Spleen (tissue), 11 donors: Measurements from ENCODE around the gene NFIC. TPM values are rescaled to one million over a fixed set of nuclear protein-coding genes. Genes with fewer than 3 reads are reported as not detected.

ENCODE experiments used
- DNase-seq: peaks from one replicate; pipeline ENCODE4 v3.0.0-alpha.2; 2020
- H3K27ac ChIP-seq, 8 donors: fragments of 200-600 bp; sonication (generic) in 7 of 8; 1 replicate in 4 of 8; 2 replicates in 4 of 8; pipeline versions ENCODE4 v1.5.0 to v1.8.0; 2016 to 2021; ENCODE audit warnings: inconsistent platforms in 4 of 8, mild to moderate bottlenecking in 4 of 8, moderate library complexity in 1 of 8
- H3K27me3 ChIP-seq, 7 donors: fragments of 200-600 bp; sonication (generic) in 6 of 7; replicated peaks in 1 of 7; 1 replicate in 4 of 7; 2 replicates in 3 of 7; pipeline versions ENCODE4 v1.5.0 to v1.8.0; 2016 to 2021; ENCODE audit warnings: inconsistent platforms in 3 of 7, mild to moderate bottlenecking in 1 of 7
- H3K36me3 ChIP-seq, 6 donors: fragments of 200-600 bp; sonication (generic) in 5 of 6; 1 replicate in 4 of 6; 2 replicates in 2 of 6; pipeline versions ENCODE4 v1.5.0 to v1.8.0; 2016 to 2021; ENCODE audit warnings: inconsistent platforms in 2 of 6
- H3K4me1 ChIP-seq, 6 donors: fragments of 200-600 bp; sonication (generic) in 5 of 6; 1 replicate in 3 of 6; 2 replicates in 3 of 6; pipeline versions ENCODE4 v1.5.0 to v1.8.0; 2016 to 2021; ENCODE audit warnings: inconsistent platforms in 3 of 6
- H3K4me3 ChIP-seq, 8 donors: fragments of 200-600 bp; sonication (generic) in 7 of 8; 1 replicate in 4 of 8; 2 replicates in 4 of 8; pipeline versions ENCODE4 v1.5.0 to v1.8.0; 2016 to 2021; ENCODE audit warnings: inconsistent platforms in 4 of 8, mild to moderate bottlenecking in 4 of 8, moderate library complexity in 2 of 8
- H3K9me3 ChIP-seq, 8 donors: fragments of 200-600 bp; sonication (generic) in 7 of 8; 1 replicate in 4 of 8; 2 replicates in 4 of 8; pipeline versions ENCODE4 v1.5.0 to v1.8.0; 2016 to 2021; ENCODE audit warnings: inconsistent platforms in 4 of 8
- POLR2A ChIP-seq, 3 donors: fragments of 450-650 bp; IDR thresholded peaks; one replicate each; pipeline ENCODE4 v1.5.1; 2017; ENCODE audit warnings: antibody characterized with exemption in 3 of 3, mild to moderate bottlenecking in 1 of 3
- POLR2AphosphoS5 ChIP-seq, 3 donors: sonication (generic); formaldehyde crosslinking; IDR thresholded peaks; one replicate each; pipeline ENCODE4 v1.5.1; 2017; ENCODE audit warnings: antibody characterized with exemption in 3 of 3
- WGBS, 5 donors: extraction: QIAGEN DNeasy Blood & Tissue Kit in 3 of 5; methylation state at CpG; one replicate each; pipeline versions ENCODE4 v1.1.5 to v1.1.7; 2013 to 2018; 5-methylcytosine and 5-hydroxymethylcytosine counted together
- intact Hi-C: fragments of 100-400 bp; cut with DNase I; formaldehyde crosslinking; loops from one replicate; pipeline ENCODE4 v1.15.0; 2023; ENCODE audit warnings: low total_unique reads
- polyA plus RNA-seq, 3 donors: library from polyadenylated mRNA; stranded (reverse); fragments of 200-250 nt; gene quantifications; one replicate each; pipeline ENCODE4 v1.2.1, GENCODE V29; 2013
- total RNA-seq, 7 donors: library from RNA; depleted of rRNA in 3 of 7; stranded (reverse); fragments of >200 nt in 3 of 7; fragmentation: NEBNext Ultra II Directional in 4 of 7; extraction: Animal tissue kit (Norgen Biotek cat#: 25700) in 4 of 7; gene quantifications; one replicate each; pipeline versions ENCODE4 v1.1.0 to v1.2.1, GENCODE V29; 2016 to 2021
- TF ChIP-seq, protein P1 (sequence below), 11 experiments: fragments of 200-600 bp in 7 of 11; fragments of 450-650 bp in 4 of 11; sonication (generic) in 4 of 11; IDR thresholded peaks in 8 of 11; conservative IDR thresholded peaks in 3 of 11; 1 replicate in 7 of 11; 2 replicates in 4 of 11; pipeline versions ENCODE4 v1.4.0 to v1.8.0; 2016 to 2021; ENCODE audit warnings: antibody characterized with exemption in 11 of 11, inconsistent platforms in 4 of 11, mild to moderate bottlenecking in 1 of 11
- donor health status: healthy with polysubstance abuse.
- donor health status: DM: no; HTN: no; CAD: no; lungs with moderate emphysema.
- donor health status: DM: no; HTN: no; CAD: no.
- donor health status: Bipolar disorder and iron deficiency.
- donor health status: healthy.
- donor health status: DM: no; HTN: no; CAD: no.
- donor health status: DM: yes; HTN: yes; CAD: no.

The NFIC gene
- total and polyA plus RNA-seq, 10 donors, result 4.1 to 125 (median 74.4) TPM

DNA sequence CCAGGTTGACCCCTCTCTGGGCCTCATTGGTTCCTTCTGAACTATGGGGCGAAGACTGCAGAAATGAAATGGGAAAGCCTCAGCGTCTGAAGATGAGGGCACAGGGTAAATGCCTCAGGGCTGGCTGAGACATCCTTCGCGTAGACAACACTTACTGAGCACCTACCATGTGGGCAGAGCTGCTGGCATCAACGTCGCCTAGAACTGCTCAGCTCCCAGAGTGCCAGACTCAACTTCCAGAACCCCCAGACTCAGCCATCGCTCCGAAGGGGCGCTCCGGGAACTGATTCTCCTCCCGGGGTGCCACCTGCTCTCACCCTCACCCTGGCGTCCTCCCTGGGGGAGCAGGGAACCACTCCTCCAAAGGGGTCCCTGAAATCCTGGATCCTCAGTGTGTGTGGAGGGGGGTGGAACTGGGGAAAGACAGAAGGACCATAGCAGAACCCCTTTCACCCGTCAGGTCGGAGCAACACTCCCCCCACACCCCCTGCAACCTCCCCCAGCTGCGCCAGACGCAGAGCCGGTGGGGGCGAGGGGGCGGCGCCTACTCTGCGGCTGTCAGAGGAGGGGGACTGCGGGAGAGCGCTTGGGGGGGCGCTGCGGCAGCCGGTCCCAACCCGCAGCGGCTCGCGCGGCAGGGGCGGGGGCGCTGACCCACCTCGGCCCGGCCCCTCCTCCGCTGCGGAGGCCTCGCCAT, 8.2 kb upstream of the NFIC start:
- Histone ChIP-seq H3K4me1 (peaks cover 0 to 49% (median 39%) of the 10 kb centered on the region in 6 donors), H3K9me3 (peaks cover 0 to 14% (median 2%) of the 10 kb centered on the region in 8 donors), H3K27me3 (peaks cover 0 to 11% (median 0%) of the 10 kb centered on the region in 7 donors), H3K27ac (peak overlapping the region in 4 of 8 donors; percentile 59 to 97 (median 66)), H3K4me3 (peak overlapping the region in 7 of 8 donors; percentile 60 to 98 (median 96)), H3K36me3 (no peaks in the 10 kb centered on the region)
- 6 to 9% (median 7%) methylated on average over 19 to 38 of the region's 38 CpGs for WGBS, 5 donors
- peak; percentile 78 for DNase-seq
- intact Hi-C loops, result no loop called here
- TF ChIP-seq POLR2AphosphoS5 (IDR thresholded peaks at IDR 0.05) (no peak), POLR2A (IDR thresholded peaks at IDR 0.05) (no peak)
- TF ChIP-seq, protein P1, sequence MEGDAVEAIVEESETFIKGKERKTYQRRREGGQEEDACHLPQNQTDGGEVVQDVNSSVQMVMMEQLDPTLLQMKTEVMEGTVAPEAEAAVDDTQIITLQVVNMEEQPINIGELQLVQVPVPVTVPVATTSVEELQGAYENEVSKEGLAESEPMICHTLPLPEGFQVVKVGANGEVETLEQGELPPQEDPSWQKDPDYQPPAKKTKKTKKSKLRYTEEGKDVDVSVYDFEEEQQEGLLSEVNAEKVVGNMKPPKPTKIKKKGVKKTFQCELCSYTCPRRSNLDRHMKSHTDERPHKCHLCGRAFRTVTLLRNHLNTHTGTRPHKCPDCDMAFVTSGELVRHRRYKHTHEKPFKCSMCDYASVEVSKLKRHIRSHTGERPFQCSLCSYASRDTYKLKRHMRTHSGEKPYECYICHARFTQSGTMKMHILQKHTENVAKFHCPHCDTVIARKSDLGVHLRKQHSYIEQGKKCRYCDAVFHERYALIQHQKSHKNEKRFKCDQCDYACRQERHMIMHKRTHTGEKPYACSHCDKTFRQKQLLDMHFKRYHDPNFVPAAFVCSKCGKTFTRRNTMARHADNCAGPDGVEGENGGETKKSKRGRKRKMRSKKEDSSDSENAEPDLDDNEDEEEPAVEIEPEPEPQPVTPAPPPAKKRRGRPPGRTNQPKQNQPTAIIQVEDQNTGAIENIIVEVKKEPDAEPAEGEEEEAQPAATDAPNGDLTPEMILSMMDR (IDR thresholded peaks at IDR 0.05 in 8 of 11, conservative IDR thresholded peaks at IDR 0.05 in 3 of 11), result no peak

DNA sequence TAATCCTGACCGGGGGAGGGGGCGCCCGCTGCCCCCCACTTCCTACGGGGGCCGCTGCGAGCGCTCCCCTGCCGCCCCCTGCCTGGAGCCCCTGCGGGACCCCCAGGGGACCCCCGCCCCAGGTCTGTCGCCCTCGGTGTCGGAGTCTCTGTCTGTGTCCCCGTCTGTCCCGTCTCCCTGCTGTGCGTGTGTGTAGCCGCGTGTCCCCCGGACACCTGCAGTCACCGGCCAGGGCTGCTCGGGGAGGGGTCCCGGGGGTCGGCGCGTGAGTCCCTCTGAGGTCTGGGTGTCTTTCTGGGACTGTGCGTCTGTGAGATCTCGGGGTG, 7.7 kb upstream of the NFIC start:
- peak overlapping the region; percentile 2 to 98 (median 94) for H3K4me3 ChIP-seq
- TF ChIP-seq POLR2AphosphoS5 (IDR thresholded peaks at IDR 0.05) (no peak), POLR2A (IDR thresholded peaks at IDR 0.05) (no peak)
- TF ChIP-seq, protein P1 (IDR thresholded peaks at IDR 0.05 in 8 of 11, conservative IDR thresholded peaks at IDR 0.05 in 3 of 11), result no peak

DNA sequence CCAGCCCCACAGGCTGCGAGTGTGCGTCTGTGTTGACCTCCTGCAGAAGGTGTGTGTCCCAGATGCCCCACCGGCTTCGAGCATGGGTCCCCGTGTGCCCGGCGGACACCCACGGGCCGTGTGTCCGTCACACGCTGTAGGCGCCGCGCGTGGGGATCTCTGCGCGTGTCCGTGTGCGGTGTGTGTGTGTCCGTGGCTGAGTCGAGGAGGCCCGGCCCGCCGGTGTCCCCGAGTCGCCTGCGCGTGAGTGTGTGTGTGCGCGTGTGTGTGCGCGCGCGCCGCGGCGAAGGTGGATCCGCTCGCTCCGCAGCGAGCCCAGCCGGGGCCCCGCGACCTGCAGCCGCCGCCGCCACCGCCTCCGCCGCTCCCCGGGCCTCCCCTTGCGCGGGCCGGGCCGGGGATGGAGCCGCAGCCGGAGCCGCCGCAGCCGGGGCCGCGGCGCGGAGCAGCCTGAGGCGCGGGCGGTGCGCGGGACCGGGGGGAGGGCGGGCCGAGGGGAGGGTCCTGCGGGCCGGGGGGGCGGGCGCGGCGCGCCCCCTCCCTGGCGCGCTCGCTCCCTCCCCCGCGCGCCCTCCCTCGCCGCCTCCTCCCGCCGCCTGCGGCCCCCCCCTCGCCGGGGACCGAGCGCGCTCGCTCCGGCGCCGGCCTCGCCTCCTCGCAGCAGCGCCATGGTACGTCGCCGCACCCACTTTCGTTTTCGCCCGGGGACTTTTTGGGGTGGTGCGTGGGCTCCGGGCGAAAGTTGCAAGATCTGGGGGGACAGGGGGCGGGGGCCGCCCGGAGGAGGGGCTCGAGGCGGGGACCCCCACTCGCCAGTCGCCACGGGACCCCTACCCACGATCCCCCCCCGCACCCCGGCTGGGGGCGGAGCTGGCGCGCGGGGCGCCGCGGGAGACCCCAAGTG, 7.1 kb upstream of the NFIC start:
- DNase-seq, result peak; percentile 93
- intact Hi-C loops, result no loop called here
- Histone ChIP-seq H3K27me3 (peaks cover 0 to 11% (median 0%) of the 10 kb centered on the region in 7 donors), H3K27ac (peak overlapping the region; percentile 84 to 97 (median 96)), H3K9me3 (peaks cover 0 to 14% (median 2%) of the 10 kb centered on the region in 8 donors), H3K4me1 (peaks cover 0 to 59% (median 39%) of the 10 kb centered on the region in 6 donors), H3K4me3 (peak overlapping the region; percentile 28 to 98 (median 94)), H3K36me3 (no peaks in the 10 kb centered on the region)
- WGBS, 5 donors, result 0 to 3% (median 1%) methylated on average over 18 to 123 of the region's 129 CpGs
- peak; percentile 74 to 82 (median 79) for TF ChIP-seq POLR2AphosphoS5 (IDR thresholded peaks at IDR 0.05)
- TF ChIP-seq POLR2A (IDR thresholded peaks at IDR 0.05), result no peak

More for the DNA sequence above, 7.7 kb upstream of the NFIC start:
- H3K27ac ChIP-seq, result peak overlapping the region in 5 of 8 donors; percentile 48 to 97 (median 66)
- no peaks in the 10 kb centered on the region for H3K36me3 ChIP-seq
- H3K4me1 ChIP-seq, result peaks cover 0 to 53% (median 39%) of the 10 kb centered on the region in 6 donors
- intact Hi-C loops, result no loop called here
- H3K9me3 ChIP-seq, result peaks cover 0 to 14% (median 2%) of the 10 kb centered on the region in 8 donors
- peaks cover 0 to 11% (median 0%) of the 10 kb centered on the region in 7 donors for H3K27me3 ChIP-seq
- no peak for DNase-seq
- 0 to 1% (median 0%) methylated on average over 16 to 27 of the region's 27 CpGs for WGBS, 5 donors

DNA sequence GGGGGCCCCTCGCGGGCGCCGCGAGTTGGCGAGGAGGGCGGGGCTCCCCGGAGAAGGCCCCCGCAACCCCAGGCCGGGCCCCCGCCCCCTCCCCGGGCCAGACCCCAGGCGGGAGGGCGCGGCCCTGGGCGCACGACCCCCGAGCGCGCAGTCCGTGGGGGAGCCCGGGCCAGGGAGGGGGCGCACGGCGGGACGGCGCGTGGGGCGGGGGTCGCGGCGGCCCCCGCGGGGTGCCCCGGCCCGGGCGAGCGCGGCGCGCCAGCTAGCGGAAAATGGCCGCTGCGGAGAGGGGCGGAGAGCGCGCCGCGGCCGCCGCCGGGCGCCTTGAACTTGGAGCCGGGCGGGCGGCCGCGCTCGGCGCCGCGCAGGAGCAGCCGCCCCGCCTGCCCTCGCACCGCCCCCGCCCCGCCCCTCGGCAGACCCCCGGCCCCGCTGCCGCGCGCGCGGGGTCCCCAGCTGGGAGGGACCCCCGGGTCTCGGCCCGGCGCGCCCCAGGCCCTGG, 6.4 kb upstream of the NFIC start:
- Histone ChIP-seq H3K27ac (peak overlapping the region; percentile 84 to 97 (median 96)), H3K9me3 (peaks cover 0 to 7% (median 0%) of the 10 kb centered on the region in 8 donors), H3K4me3 (peak overlapping the region; percentile 39 to 98 (median 94)), H3K27me3 (peaks cover 0 to 11% (median 0%) of the 10 kb centered on the region in 7 donors), H3K36me3 (no peaks in the 10 kb centered on the region), H3K4me1 (peaks cover 0 to 66% (median 43%) of the 10 kb centered on the region in 6 donors)
- intact Hi-C loops, result loop anchor here (10.0 kb wide), 1 partner anchor 65 kb away; no protein-coding TSS in a partner anchor
- peak; percentile 84 for DNase-seq
- TF ChIP-seq POLR2A (IDR thresholded peaks at IDR 0.05), result no peak
- TF ChIP-seq POLR2AphosphoS5 (IDR thresholded peaks at IDR 0.05), result no peak
- TF ChIP-seq, protein P1 (IDR thresholded peaks at IDR 0.05 in 8 of 11, conservative IDR thresholded peaks at IDR 0.05 in 3 of 11), result no peak
- 0 to 1% (median 0%) methylated on average over 3 to 81 of the region's 81 CpGs for WGBS, 5 donors
